Bronchial epithelial cell (primary cell): Measurements from ENCODE around the gene CDK6. TPM values are rescaled to one million over a fixed set of nuclear protein-coding genes. Genes with fewer than 3 reads are reported as not detected.

Source experiments
- DNase-seq: peaks from one replicate; pipeline ENCODE4 v3.0.0-alpha.2; 2010; ENCODE audit warnings: low read depth
- FAIRE-seq: peaks from 2 replicates; lab custom pipeline; 2011; peaks lifted over from hg19 to GRCh38; lab: Jason Lieb, UNC
- H3K27me3 ChIP-seq: 2 replicates; pipeline ENCODE4 v1.5.1; 2011; ENCODE audit warnings: low read length; ENCODE audit not compliant: control insufficient read depth, insufficient read depth
- H3K36me3 ChIP-seq: 2 replicates; pipeline ENCODE4 v1.5.1; 2011; ENCODE audit warnings: low read length; ENCODE audit not compliant: control insufficient read depth, insufficient read depth
- H3K4me3 ChIP-seq: 2 replicates; pipeline ENCODE4 v1.5.1; 2011; ENCODE audit warnings: mild to moderate bottlenecking, low read depth, low read length, control low read depth
- CTCF ChIP-seq: IDR thresholded peaks from 2 replicates; pipeline ENCODE4 v1.5.1; 2011; ENCODE audit warnings: mild to moderate bottlenecking, moderate library complexity, low read length, control low read depth, inconsistent platforms; ENCODE audit not compliant: insufficient read depth, severe bottlenecking
- total RNA-seq: library from RNA; depleted of rRNA; stranded (reverse); fragments of >200 nt; gene quantifications from 2 replicates; pipeline ENCODE4 v1.2.1, GENCODE V29; 2014

CDK6 gene
- total RNA-seq, 1 donor from 2014 or later = 52.9 TPM

DNA sequence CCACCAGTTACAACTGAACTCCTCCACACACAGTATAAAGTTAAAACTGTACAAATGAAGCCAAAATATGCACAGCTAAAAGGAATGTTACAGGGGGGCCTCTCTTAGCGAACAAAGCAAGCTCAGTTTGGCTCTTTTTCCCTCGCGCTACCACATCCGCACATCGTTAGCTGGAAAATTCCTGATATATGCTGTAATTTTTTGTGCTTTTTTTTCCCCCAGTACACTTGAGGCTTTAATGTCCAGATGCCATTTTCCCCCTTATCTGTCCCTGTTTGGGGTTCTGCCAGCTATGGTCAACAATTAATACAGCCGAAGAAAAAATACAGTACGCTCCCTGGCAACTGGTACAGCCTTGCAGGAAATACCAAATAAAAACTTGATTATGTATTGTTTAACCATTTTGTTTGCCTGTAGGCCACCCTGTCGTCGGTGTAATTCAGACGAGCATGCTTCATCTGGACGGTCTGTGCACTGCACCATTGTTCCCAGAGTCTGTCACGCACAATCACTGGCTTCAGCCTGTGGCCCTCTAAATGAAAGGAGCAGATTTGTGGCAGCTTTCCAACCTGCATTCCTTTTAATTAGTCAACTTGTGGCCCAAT, 138.0 kb downstream of the CDK6 start:
- Histone ChIP-seq H3K27me3 (no peaks in the 10 kb centered on the region), H3K36me3 (no peaks in the 10 kb centered on the region), H3K4me3 (no peak overlapping the region)
- FAIRE-seq (no peak), DNase-seq (peak; percentile 82)
- no peak for TF ChIP-seq CTCF

GRCh38 chr7:92697414-92697813, 139.0 kb downstream of the CDK6 start:
- no peak for DNase-seq
- TF ChIP-seq CTCF = no peak
- no peak for FAIRE-seq
- Histone ChIP-seq H3K4me3 (no peak overlapping the region), H3K27me3 (no peaks in the 10 kb centered on the region), H3K36me3 (no peaks in the 10 kb centered on the region)

DNA sequence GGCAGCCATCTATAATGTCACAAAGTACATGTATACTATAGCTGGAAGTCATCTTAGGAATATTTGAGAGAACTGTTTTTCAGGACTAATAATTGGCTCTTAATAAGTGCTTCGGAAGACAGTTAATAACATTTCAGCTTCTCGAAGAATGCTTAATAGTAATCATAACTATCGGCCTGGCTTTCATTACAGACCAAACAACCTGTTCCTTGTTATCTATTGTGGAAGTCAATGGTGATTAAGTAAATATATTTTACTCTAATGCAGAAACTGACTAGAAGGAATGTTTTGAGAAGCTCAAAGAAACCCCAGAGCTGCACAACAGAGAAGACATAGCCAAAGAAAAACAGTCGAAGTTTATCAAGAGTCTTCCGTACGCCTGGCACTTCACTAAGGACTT, 139.4 kb downstream of the CDK6 start:
- no peak for TF ChIP-seq CTCF
- H3K36me3 ChIP-seq = no peaks in the 10 kb centered on the region
- no peak for FAIRE-seq

GRCh38 chr7:92696584-92696983, 139.8 kb downstream of the CDK6 start:
- no peaks in the 10 kb centered on the region for H3K36me3 ChIP-seq
- no peak for TF ChIP-seq CTCF
- no peak overlapping the region for H3K4me3 ChIP-seq
- no peaks in the 10 kb centered on the region for H3K27me3 ChIP-seq
- no peak for FAIRE-seq
- DNase-seq = no peak

More for the DNA sequence above, 139.4 kb downstream of the CDK6 start:
- Histone ChIP-seq H3K27me3 (no peaks in the 10 kb centered on the region), H3K4me3 (no peak overlapping the region)
- no peak for DNase-seq

DNA sequence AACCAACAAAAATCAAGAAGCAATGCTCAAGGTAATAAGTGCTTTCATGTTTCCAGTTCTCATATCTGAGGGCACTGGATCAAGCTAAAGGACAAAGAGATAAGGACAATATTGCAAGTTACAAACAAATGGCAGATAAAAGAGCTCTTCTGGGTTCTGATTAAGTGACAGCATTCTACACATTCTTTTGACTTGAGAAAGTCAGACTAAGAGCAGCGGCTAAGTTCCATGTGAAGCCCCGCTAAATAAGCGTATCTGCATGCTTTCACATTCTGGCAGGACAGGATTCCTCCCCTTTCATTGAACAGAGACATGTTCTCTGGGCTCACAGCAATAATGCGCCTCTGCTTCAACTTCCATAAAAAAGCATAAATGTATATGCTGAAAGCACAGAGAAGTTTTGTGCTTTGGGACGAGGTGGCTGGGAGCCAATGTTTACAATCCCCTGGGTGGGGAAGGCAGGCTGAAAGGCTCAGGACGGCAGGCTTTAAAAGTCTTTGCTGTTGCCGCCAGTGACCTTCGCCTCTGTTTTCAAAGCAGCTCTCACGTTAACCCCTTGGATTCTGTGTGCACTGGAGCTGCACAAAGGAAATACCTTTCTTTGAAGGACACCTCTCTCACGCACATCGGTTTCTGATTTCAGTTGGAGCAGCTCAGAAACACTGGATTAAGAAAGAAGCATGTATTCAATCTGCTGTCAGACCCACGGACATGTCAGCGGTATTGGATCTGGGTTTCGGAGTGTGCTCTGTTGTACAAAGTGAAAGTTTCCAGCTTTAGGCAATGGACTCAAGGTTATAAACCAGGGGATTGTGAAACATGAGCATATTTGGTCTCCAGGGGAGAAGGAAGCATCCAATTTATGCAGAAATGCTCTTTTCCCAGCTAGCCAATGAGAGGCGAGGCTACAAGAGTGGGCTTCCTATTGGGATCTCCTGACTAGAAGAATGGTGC, 140.8 kb downstream of the CDK6 start:
- DNase-seq = peak; percentile 38
- TF ChIP-seq CTCF = no peak
- Histone ChIP-seq H3K4me3 (peak overlapping the region; percentile 18), H3K36me3 (no peaks in the 10 kb centered on the region), H3K27me3 (no peaks in the 10 kb centered on the region)
- no peak for FAIRE-seq
